ENCODE results near the gene PLEKHA7.

Gene PLEKHA7

GRCh38 chr11:16924462-16924825, 89.8 kb downstream of the PLEKHA7 start:
- Histone ChIP-seq H3K9ac (no peak overlapping the region; the same call in 1 of the 2 replicates), H3K27me3 (ENCODE audit: insufficient read depth, low read depth) (no peaks in the 10 kb centered on the region), H2AFZ (ENCODE audit: low read depth) (no peak overlapping the region), H3K4me1 (ENCODE audit: low read depth, poor library complexity, severe bottlenecking) (peaks cover 24% of the 10 kb centered on the region), H3K79me2 (ENCODE audit: insufficient read depth, low read depth) (no peaks in the 10 kb centered on the region), H4K20me1 (ENCODE audit: insufficient read depth) (no peaks in the 10 kb centered on the region), H3K27ac (no peak overlapping the region; the same call in 1 of the 2 replicates), H3K36me3 (ENCODE audit: insufficient read depth) (no peaks in the 10 kb centered on the region), H3K4me2 (peak overlapping the region; percentile 48; the same call in 1 of the 2 replicates), H3K4me3 (IDR thresholded peaks at IDR 0.05; ENCODE audit: insufficient read depth, low read depth, low read length) (no peak overlapping the region)
- no peak for TF ChIP-seq CTCF (conservative IDR thresholded peaks at IDR 0.05; ENCODE audit: low read depth, low read length)

DNA sequence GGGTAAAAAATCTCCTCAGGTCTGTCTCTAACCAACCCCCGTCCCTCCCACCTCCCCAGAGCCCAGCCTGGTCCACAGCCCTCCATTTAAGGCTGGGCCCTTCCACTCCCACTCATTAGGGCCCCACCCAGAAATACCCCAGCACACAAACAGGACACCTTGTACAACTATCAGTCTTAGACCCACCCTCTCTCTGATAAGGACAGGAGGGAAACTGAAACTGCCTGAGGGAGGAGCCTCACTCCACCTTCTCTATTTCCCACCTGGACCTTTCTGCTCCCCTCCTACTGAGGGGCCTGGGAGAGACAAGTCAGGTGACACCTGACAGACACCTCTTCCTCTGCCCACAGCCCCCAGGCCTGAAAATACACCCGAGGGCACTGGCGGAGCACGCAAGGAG, 90.2 kb downstream of the PLEKHA7 start:
- Histone ChIP-seq H4K20me1 (ENCODE audit: insufficient read depth) (no peaks in the 10 kb centered on the region), H3K4me3 (IDR thresholded peaks at IDR 0.05; ENCODE audit: insufficient read depth, low read depth, low read length) (no peak overlapping the region), H3K27me3 (ENCODE audit: insufficient read depth, low read depth) (no peaks in the 10 kb centered on the region), H2AFZ (ENCODE audit: low read depth) (no peak overlapping the region), H3K4me2 (peak overlapping the region; percentile 48; the same call in 1 of the 2 replicates), H3K27ac (no peak overlapping the region; the same call in 1 of the 2 replicates), H3K9ac (no peak overlapping the region; the same call in 1 of the 2 replicates), H3K79me2 (ENCODE audit: insufficient read depth, low read depth) (no peaks in the 10 kb centered on the region), H3K36me3 (ENCODE audit: insufficient read depth) (no peaks in the 10 kb centered on the region), H3K4me1 (ENCODE audit: low read depth, poor library complexity, severe bottlenecking) (peaks cover 24% of the 10 kb centered on the region)
- TF ChIP-seq CTCF (conservative IDR thresholded peaks at IDR 0.05; ENCODE audit: low read depth, low read length): no peak

GRCh38 chr11:16921668-16922067, 92.5 kb downstream of the PLEKHA7 start:
- TF ChIP-seq CTCF (conservative IDR thresholded peaks at IDR 0.05; ENCODE audit: low read depth, low read length): no peak
- Histone ChIP-seq H3K27me3 (ENCODE audit: insufficient read depth, low read depth) (no peaks in the 10 kb centered on the region), H3K79me2 (ENCODE audit: insufficient read depth, low read depth) (no peaks in the 10 kb centered on the region)

DNA sequence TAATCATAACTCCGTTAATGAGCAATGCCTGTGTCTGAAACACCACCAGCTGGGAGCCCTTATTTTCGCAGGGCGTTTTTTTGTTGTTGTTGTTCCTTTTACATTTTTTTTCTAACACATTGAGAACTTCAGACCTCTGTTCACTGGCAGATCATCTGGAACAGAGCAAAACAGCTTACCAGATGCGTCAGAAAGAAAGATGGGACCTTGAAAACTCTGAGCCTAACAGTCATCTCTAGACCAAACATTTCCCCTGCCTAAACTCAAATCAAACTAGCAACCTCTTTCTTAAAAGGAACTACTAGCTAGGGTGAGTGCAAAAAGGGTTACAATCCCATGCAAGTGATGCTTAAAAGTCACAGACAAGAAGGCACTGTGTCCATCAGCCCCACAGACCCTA, 93.2 kb downstream of the PLEKHA7 start:
- H2AFZ ChIP-seq (ENCODE audit: low read depth): no peak overlapping the region
- no peak overlapping the region for H3K27ac ChIP-seq
- H3K4me1 ChIP-seq (ENCODE audit: low read depth, poor library complexity, severe bottlenecking): peaks cover 24% of the 10 kb centered on the region
- H3K79me2 ChIP-seq (ENCODE audit: insufficient read depth, low read depth): no peaks in the 10 kb centered on the region
- H3K36me3 ChIP-seq (ENCODE audit: insufficient read depth): no peaks in the 10 kb centered on the region
- H4K20me1 ChIP-seq (ENCODE audit: insufficient read depth): no peaks in the 10 kb centered on the region
- H3K4me3 ChIP-seq (IDR thresholded peaks at IDR 0.05; ENCODE audit: insufficient read depth, low read depth, low read length): no peak overlapping the region
- no peak overlapping the region for H3K4me2 ChIP-seq
- TF ChIP-seq CTCF (conservative IDR thresholded peaks at IDR 0.05; ENCODE audit: low read depth, low read length): no peak
- H3K9ac ChIP-seq: no peak overlapping the region
- no peaks in the 10 kb centered on the region for H3K27me3 ChIP-seq (ENCODE audit: insufficient read depth, low read depth)

More at GRCh38 chr11:16921668-16922067, 92.5 kb downstream of the PLEKHA7 start:
- H4K20me1 ChIP-seq (ENCODE audit: insufficient read depth): no peaks in the 10 kb centered on the region
- no peak overlapping the region for H3K4me2 ChIP-seq
- H3K27ac ChIP-seq: no peak overlapping the region
- H3K9ac ChIP-seq: no peak overlapping the region
- H3K4me1 ChIP-seq (ENCODE audit: low read depth, poor library complexity, severe bottlenecking): peaks cover 24% of the 10 kb centered on the region
- no peak overlapping the region for H3K4me3 ChIP-seq (IDR thresholded peaks at IDR 0.05; ENCODE audit: insufficient read depth, low read depth, low read length)
- H2AFZ ChIP-seq (ENCODE audit: low read depth): no peak overlapping the region
- no peaks in the 10 kb centered on the region for H3K36me3 ChIP-seq (ENCODE audit: insufficient read depth)
